Measurements from ENCODE around the gene EMC10.
"Not testable (repeated sequence)": the region's sequence is repeated elsewhere in the genome, so short reads cannot be mapped to it uniquely, and the experiment has no call there.

The EMC10 gene

GRCh38 chr19:50517704-50518075, 41.4 kb downstream of the EMC10 start:
- DNase-seq: no peak

- no peak for DNase-seq
Measured at GRCh38 chr19:50518091-50519005, 42.0 kb downstream of the EMC10 start.

- DNase-seq: no peak
Measured at GRCh38 chr19:50519006-50519575, 42.8 kb downstream of the EMC10 start.

- no peak for DNase-seq
Measured at GRCh38 chr19:50520822-50521465, 44.6 kb downstream of the EMC10 start.

- DNase-seq: no peak
Measured at GRCh38 chr19:50522881-50523280, 46.6 kb downstream of the EMC10 start.

GRCh38 chr19:50528052-50528451, 51.7 kb downstream of the EMC10 start:
- DNase-seq: not testable (repeated sequence)

GRCh38 chr19:50531171-50531612, 54.9 kb downstream of the EMC10 start:
- no peak for DNase-seq

- no peak for DNase-seq
Measured at GRCh38 chr19:50532952-50533351, 56.6 kb downstream of the EMC10 start.

GRCh38 chr19:50534478-50534877, 58.2 kb downstream of the EMC10 start:
- DNase-seq: no peak

- DNase-seq: no peak
Measured at GRCh38 chr19:50535672-50536187, 59.4 kb downstream of the EMC10 start.

GRCh38 chr19:50536662-50537305, 60.5 kb downstream of the EMC10 start:
- DNase-seq: no peak

GRCh38 chr19:50537306-50537685, 61.0 kb downstream of the EMC10 start:
- no peak for DNase-seq

- DNase-seq: peak; percentile 84
Measured at GRCh38 chr19:50537769-50538230, 61.5 kb downstream of the EMC10 start.
